ENCODE results near the gene KEL.

KEL gene

DNA sequence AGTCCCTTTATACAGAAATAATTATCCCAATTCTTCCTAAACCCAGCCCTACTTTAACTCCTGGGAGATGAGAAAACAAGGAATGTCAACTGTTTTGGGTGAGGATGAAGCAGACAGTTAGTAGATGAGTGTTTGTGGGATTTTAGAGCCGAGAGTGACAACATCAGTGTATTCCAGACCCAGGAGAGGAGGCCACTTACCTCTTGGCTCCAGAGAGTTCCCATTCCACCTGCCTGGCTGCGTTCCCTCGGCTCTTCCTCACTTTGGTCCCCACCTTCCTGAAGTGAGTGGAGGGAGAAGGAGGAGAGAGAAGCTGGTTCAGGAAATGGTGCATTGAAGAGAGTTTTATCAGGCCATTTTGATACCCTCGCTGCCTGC is 579 bp downstream of the KEL start:
- no peak for DNase-seq (ENCODE audit: low read depth in 2 of 2)

GRCh38 chr7:142960955-142961512 is 1.1 kb downstream of the KEL start:
- DNase-seq (ENCODE audit: low read depth in 2 of 2): no peak

GRCh38 chr7:142959202-142959601 is 3.0 kb downstream of the KEL start:
- DNase-seq (ENCODE audit: low read depth in 2 of 2): no peak

DNA sequence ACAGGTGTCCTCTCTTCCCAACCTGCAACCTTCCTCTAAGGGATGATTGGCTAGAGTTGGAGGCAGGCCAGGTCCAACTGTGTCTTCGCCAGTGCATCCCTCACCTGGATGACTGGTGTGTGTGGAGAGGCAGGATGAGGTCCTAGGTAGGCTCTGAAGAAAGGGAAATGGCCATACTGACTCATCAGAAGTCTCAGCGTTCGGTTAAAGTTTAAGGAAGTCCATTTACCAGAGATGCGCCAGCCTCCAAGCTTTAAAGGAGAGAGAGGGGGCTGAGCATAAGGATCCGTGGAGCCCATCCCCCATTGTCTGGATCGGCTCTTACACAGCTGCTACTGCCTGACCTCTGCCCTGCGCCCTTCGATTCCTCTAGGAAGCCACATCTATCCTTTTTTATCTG is 4.4 kb downstream of the KEL start:
- DNase-seq (ENCODE audit: low read depth in 2 of 2): no peak

GRCh38 chr7:142956951-142957623 is 5.1 kb downstream of the KEL start:
- no peak for DNase-seq (ENCODE audit: low read depth in 2 of 2)

DNA sequence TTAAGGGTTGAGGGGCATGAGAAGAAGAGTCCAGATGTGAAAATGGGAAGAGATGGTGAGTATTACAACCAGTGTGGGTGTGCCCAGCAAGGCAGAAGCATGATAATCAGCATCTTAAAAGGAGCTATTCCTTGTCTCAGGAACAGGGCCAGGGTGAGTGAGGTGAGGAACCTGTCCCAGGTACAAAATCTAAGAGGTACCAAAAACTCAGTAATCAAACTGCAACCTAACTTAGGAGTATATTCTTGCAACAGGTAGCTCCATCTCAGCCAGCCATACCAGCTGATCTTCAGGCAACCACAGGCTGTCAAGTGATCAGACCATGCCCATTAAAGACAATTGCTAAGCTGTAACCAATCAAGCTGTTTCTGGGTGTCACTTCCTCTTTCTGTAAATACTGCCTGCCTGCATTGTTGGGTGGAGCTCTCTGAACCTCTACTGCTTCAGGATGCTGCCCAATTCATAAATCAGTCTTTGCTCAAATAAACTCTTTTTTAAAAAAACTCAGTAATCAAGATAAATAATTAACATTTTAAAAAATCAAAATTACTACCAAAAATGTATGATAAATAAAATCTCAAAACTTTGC is 7.4 kb downstream of the KEL start:
- DNase-seq (ENCODE audit: low read depth in 2 of 2): no peak

- DNase-seq (ENCODE audit: low read depth in 2 of 2): no peak
Observed at GRCh38 chr7:142950235-142950634, 11.9 kb downstream of the KEL start.

- no peak for DNase-seq (ENCODE audit: low read depth in 2 of 2)
Observed at GRCh38 chr7:142948603-142949002, 13.6 kb downstream of the KEL start.

- no peak for DNase-seq (ENCODE audit: low read depth in 2 of 2)
Observed at GRCh38 chr7:142945001-142945400, 17.2 kb downstream of the KEL start.

DNA sequence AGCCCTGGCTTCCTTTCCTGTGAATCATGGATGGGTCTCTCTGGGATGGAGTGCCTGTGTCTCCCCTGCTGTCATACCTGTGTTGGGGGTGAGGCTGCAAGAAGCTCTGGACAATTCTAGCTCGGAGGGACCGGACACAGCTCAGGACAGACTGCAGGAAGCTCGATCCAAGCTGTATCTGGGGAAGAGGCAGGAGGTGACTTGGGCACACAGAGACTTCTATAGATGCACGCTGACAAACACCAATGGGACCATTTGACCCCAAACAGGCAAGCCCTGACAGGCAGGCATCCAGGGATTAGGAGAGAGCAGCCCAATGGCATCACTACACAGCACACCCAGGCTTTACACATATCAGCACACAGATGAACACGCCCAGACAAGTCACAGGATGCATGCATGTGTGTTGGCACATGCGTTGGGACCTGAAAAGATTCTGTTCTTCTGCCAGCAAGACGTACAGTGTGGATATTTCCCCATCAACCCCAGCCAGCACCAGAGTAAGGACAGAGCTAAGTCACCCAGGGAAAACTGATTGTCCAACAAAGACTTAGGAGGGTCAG is 18.4 kb downstream of the KEL start:
- DNase-seq (ENCODE audit: low read depth in 2 of 2): no peak

- DNase-seq (ENCODE audit: low read depth in 2 of 2): no peak
Observed at GRCh38 chr7:142942746-142943145, 19.4 kb downstream of the KEL start.

DNA sequence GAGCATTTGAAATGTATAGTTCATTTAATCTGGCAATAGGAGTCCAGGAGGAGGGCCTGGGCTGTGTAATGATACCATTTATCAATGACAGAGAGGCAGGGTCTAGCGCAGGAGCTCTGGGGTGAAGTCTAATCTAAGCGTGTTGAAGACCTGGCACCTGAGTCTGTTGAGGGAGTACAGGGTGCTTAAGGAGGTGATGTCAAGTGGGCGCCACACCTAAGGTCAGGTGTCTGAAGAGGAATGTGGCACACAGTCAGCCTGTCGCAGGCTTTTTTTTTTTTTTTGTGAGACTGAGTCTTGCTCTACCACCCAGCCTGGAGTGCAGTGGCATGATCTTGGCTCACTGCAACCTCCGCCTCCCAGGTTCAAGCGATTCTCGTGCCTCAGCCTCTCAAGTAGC is 20.6 kb downstream of the KEL start:
- DNase-seq (ENCODE audit: low read depth in 2 of 2): no peak

DNA sequence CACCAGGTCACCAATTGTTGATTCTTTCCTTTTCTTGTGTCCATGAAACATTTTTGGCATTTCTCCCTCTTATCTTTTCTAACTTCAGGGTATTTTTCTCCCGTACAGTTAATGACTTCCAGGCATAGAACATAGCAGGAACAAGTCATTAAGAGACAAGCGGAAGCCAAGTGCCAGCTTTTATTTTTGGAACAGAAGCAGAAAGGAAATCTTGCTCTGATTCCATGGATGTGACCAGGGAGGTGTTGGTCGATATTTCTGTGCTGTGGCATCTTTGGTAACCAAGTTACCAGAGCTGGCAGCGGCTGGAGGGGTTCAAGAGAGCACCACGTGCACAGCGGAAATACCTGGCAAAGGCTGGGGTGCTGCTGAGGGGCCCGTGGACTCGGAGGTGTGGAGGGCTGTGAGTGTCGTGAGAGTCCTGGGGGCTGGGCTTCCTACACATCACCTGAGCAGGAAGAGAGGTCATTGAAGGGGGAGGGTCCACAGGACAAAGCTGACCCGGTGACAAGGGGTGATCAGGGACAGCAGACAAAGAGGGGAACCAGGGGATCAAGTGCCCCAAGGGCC is 21.1 kb downstream of the KEL start:
- DNase-seq (ENCODE audit: low read depth in 2 of 2): no peak

DNA sequence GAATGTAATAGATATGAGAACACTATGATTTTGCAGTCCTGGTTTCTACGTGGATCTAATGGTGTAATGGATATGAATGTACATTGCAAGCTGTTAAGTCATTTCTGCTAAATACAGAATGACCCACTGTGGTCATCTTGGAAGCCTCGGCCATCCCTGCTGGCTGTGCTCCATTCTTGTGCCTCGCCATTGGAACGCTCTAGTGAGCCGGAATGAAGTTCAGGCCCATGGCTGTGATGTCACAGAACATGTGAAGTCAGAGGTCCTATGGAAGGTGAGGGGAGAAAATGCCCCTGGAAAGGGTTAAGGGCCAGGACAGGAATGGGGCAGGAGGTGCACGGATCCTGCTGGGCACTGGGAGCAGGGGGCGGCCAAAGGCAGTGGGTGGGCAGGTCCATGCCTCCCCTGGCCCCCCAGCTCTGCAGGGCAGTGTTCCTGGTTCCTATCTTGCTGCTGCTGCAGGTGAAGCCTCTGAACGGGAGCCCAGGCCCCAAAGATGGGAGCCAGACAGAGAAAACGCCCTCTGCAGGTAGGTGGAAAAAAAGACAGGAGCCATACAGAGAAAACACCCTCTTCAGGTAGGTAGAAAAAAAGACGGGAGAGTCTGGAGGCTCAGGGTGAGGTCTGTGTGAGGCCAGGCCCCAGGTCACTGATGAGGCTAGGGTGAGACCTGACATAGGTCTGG is 22.8 kb downstream of the KEL start, which contains the start of gene LLCFC1:
TSS of gene LLCFC1 (plus strand) at position 259 of the 685 bp plus-strand sequence. CDS start at position 397, 138 bp downstream.
- no peak for DNase-seq (ENCODE audit: low read depth in 2 of 2)

- no peak for DNase-seq (ENCODE audit: low read depth in 2 of 2)
Observed at GRCh38 chr7:142938611-142939010, 23.6 kb downstream of the KEL start.

GRCh38 chr7:142935941-142936565 is 26.1 kb downstream of the KEL start:
- no peak for DNase-seq (ENCODE audit: low read depth in 2 of 2)

GRCh38 chr7:142934056-142934455 is 28.1 kb downstream of the KEL start:
- DNase-seq (ENCODE audit: low read depth in 2 of 2): no peak

- DNase-seq (ENCODE audit: low read depth in 2 of 2): no peak
Observed at GRCh38 chr7:142933624-142934023, 28.5 kb downstream of the KEL start, which contains the start of gene TRPV5. TSS of gene TRPV5 (minus strand) at chr7:142933746. CDS start at chr7:142933459, 287 bp downstream.

DNA sequence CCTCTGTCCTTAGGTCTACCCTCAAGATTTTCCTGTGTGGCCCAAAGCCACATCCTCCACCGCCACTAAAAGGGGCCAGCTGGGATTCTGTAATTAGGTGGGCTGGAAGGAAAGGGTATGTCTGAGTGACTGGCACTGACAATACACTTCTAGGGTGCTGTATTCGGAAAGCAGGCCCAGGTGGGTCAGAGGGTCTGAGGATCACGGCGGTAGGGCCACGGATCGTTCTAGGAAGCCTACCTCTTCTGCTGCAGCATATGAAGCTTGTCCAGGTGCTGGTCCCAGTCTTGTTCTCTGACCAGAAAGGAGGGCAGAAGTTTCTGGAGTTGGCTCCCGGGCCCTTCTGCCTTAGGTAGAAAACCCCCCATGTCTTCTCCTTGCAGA is 29.1 kb downstream of the KEL start:
- DNase-seq (ENCODE audit: low read depth in 2 of 2): no peak

DNA sequence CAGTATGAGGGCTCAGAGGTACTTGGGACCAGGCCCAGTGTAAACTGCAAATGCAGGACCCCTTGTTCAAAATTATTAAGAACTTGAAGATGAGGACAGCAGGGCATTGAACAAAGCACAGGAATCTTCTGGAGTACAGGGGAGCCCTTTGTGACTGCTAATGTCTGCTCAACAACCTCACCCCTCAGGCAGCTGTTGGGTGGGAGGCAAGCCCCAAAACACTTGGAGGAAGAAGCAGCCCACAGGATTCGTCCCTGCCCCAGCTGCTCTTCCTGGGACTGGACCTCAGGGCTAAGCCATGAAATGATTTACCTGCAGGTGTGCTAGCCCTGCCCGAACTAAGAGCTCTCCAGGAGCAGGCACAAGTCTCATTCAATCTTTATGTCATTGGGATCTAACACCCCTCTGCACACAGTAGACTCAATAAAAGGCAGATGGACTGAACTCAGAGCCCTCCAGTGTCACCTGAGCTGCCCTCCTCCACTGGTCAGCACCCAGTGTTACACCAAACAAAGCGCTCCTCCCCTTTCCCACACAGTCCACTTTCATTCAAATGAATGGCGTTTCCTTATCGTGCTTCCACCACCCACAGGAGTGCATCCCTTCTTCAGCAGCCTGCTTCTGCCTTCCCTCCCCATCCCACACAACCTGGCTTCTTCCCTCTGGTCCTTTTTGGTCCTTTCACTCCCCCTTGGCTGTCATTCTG is 29.6 kb downstream of the KEL start:
- DNase-seq (ENCODE audit: low read depth in 2 of 2): no peak

GRCh38 chr7:142930126-142930730 is 31.9 kb downstream of the KEL start:
- DNase-seq (ENCODE audit: low read depth in 2 of 2): no peak

Data from activated CD4-positive, alpha-beta T cell treated with anti-CD3 and anti-CD28 coated beads for 24 hours (primary cell).